Lung (tissue), 12 donors: ENCODE data around the gene PTPRG. TPM values are rescaled to one million over a fixed set of nuclear protein-coding genes. Genes with fewer than 3 reads are reported as not detected.
A peak's percentile ranks its signal among the peaks of the same experiment; 100 is the strongest.

Experiments
- ATAC-seq: fragments of 200-7000 bp; cut with Tn5 transposase; one replicate; pipeline ENCODE4 v1.9.1; 2020; ENCODE audit warnings: moderate number of reproducible peaks; ENCODE audit not compliant: insufficient read depth, low FRiP score
- DNase-seq, 3 donors: peaks; one replicate each; pipeline ENCODE4 v3.0.0-alpha.2; 2013 to 2017
- H3K27ac ChIP-seq, 2 donors: one replicate each; pipeline ENCODE4 v1.5.1; 2013; ENCODE audit warnings: mild to moderate bottlenecking in 2 of 2, moderate library complexity in 2 of 2, control low read depth in 1 of 2, inconsistent platforms in 1 of 2, low read depth in 1 of 2, low read length in 1 of 2
- H3K27me3 ChIP-seq, 3 donors: one replicate each; pipeline ENCODE4 v1.5.1; 2013; ENCODE audit warnings: low read length in 2 of 3; ENCODE audit not compliant: control insufficient read depth in 3 of 3, insufficient read depth in 3 of 3
- H3K36me3 ChIP-seq, 4 donors: one replicate each; pipeline ENCODE4 v1.5.1; 2013; ENCODE audit warnings: low read length in 4 of 4, mild to moderate bottlenecking in 1 of 4, moderate library complexity in 1 of 4; ENCODE audit not compliant: control insufficient read depth in 4 of 4, insufficient read depth in 4 of 4
- H3K4me1 ChIP-seq, 5 donors: one replicate each; pipeline ENCODE4 v1.5.1; 2013; ENCODE audit warnings: low read length in 5 of 5, mild to moderate bottlenecking in 2 of 5, moderate library complexity in 1 of 5; ENCODE audit not compliant: control insufficient read depth in 5 of 5, insufficient read depth in 5 of 5
- H3K4me3 ChIP-seq: one replicate; pipeline ENCODE4 v1.5.1; 2013; ENCODE audit warnings: mild to moderate bottlenecking, control low read depth, moderate library complexity
- H3K9ac ChIP-seq, 2 donors: one replicate each; pipeline ENCODE4 v1.5.1; 2013; ENCODE audit warnings: low read length in 2 of 2, control low read depth in 1 of 2; ENCODE audit not compliant: insufficient read depth in 1 of 2
- H3K9me3 ChIP-seq, 4 donors: one replicate each; pipeline ENCODE4 v1.5.1; 2013; ENCODE audit warnings: low read length in 3 of 4, mild to moderate bottlenecking in 1 of 4, moderate library complexity in 1 of 4; ENCODE audit not compliant: control insufficient read depth in 4 of 4, insufficient read depth in 3 of 4
- CTCF ChIP-seq: IDR thresholded peaks from 2 replicates; pipeline ENCODE4 v1.5.1; 2012; ENCODE audit warnings: mild to moderate bottlenecking; ENCODE audit errors: control extremely low read depth, extremely low read depth
- WGBS, 2 donors: extraction: QIAGEN DNeasy Blood & Tissue Kit; methylation state at CpG; one replicate each; pipeline ENCODE4 v1.1.7; 2013; 5-methylcytosine and 5-hydroxymethylcytosine counted together
- polyA plus RNA-seq, 2 donors: library from polyadenylated mRNA; stranded (reverse); fragments of 200-250 nt; gene quantifications; one replicate each; pipeline ENCODE4 v1.2.1, GENCODE V29; 2013
- total RNA-seq, 2 donors: library from RNA; depleted of rRNA in 1 of 2; stranded (reverse); fragments of >200 nt in 1 of 2; gene quantifications; one replicate each; pipeline ENCODE4 v1.2.1, GENCODE V29; 2014 to 2021
- donor health status: control.
- donor health status: control.
- donor health status: Bipolar disorder and iron deficiency.
- donor health status: healthy.
- donor health status: DM: yes; HTN: yes; CAD: no.

Gene PTPRG
- total and polyA plus RNA-seq, 4 donors, result 8.5 to 131 (median 75.9) TPM

GRCh38 chr3:62151591-62151990 lies 590.2 kb downstream of the PTPRG start:
- no peak for TF ChIP-seq CTCF
- Histone ChIP-seq H3K27ac (no peak overlapping the region), H3K4me1 (peaks cover 0 to 21% (median 6%) of the 10 kb centered on the region in 5 donors), H3K36me3 (no peaks in the 10 kb centered on the region), H3K27me3 (no peaks in the 10 kb centered on the region), H3K9ac (no peak overlapping the region), H3K4me3 (no peak overlapping the region), H3K9me3 (peaks cover 0 to 1% (median 0%) of the 10 kb centered on the region in 4 donors)
- 91% methylated on average over 1 of the region's 1 CpG for WGBS, 2 donors
- DNase-seq, result no peak
- no peak for ATAC-seq

GRCh38 chr3:62153231-62153630 lies 591.9 kb downstream of the PTPRG start:
- TF ChIP-seq CTCF, result no peak
- Histone ChIP-seq H3K27me3 (no peaks in the 10 kb centered on the region), H3K4me3 (no peak overlapping the region), H3K27ac (no peak overlapping the region), H3K9me3 (peaks cover 0 to 1% (median 0%) of the 10 kb centered on the region in 4 donors), H3K4me1 (peaks cover 0 to 26% (median 6%) of the 10 kb centered on the region in 5 donors), H3K9ac (no peak overlapping the region), H3K36me3 (peaks cover 0 to 8% (median 0%) of the 10 kb centered on the region in 4 donors)
- DNase-seq, result no peak
- 86 to 92% methylated on average over 1 of the region's 1 CpG for WGBS, 2 donors
- ATAC-seq, result no peak

DNA sequence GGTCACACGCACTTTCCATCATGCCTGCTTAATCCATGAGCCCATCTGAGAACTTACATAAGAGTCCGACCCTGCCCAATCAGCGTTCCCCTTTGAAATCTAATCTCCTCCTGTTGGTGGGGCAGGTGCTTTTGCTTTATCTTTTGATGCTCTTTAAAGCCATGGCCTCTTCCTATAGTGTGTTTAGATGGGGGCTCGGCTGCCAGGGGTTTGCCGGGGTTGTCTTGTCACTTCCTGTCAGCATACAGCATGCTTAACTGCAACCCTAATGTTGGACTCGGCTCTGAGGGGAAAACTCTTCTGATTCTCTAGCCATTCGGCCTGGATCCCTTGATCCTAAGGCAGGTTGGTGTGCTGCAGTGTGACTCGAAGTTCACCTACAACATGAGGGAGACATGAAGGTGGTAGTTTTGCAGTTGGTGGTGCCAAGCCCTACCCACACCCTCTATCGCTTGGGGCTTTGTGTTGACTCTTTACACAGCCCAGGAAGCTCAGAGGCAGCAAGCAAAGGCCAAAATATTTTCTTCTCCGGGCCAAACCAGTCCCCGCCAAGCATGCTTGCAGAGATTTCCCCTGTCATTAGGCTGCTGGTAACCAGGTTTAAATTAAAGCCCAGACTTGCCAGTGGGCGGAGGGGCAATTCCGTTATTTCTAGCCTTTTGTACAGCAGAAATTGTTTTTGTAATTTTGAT lies 593.2 kb downstream of the PTPRG start:
- H3K27me3 ChIP-seq, result no peaks in the 10 kb centered on the region
- no peak overlapping the region for H3K4me3 ChIP-seq
- DNase-seq (no peak), ATAC-seq (no peak)
- H3K4me1 ChIP-seq, result peaks cover 3 to 34% (median 11%) of the 10 kb centered on the region in 5 donors
- peaks cover 0 to 1% (median 0%) of the 10 kb centered on the region in 4 donors for H3K9me3 ChIP-seq
- 74 to 78% methylated on average over 13 of the region's 13 CpGs for WGBS, 2 donors
- H3K9ac ChIP-seq, result no peak overlapping the region
- no peak for TF ChIP-seq CTCF
- peak overlapping the region in 1 of 2 donors; percentile 56 for H3K27ac ChIP-seq
- peaks cover 0 to 8% (median 0%) of the 10 kb centered on the region in 4 donors for H3K36me3 ChIP-seq
